ENCODE data around the gene HNF4A. TPM values are rescaled to one million over a fixed set of nuclear protein-coding genes. Genes with fewer than 3 reads are reported as not detected.
"Not testable (repeated sequence)": the region's sequence is repeated elsewhere in the genome, so short reads cannot be mapped to it uniquely, and the experiment has no call there.

Gene HNF4A
- total RNA-seq, 2 donors from 2014 or later = not detected

GRCh38 chr20:44334306-44334705 is 21.2 kb upstream of the HNF4A start:
- Mint-ChIP-seq H3K36me3 (ENCODE audit: insufficient read depth in 2 of 2) (no peaks in the 10 kb centered on the region), H3K4me1 (ENCODE audit: low read depth) (no peaks in the 10 kb centered on the region), H3K4me3 (no peak overlapping the region), H3K27me3 (ENCODE audit: low read depth) (peaks cover 6% of the 10 kb centered on the region), H3K27ac (no peak overlapping the region), H3K9me3 (no peaks in the 10 kb centered on the region)
- ATAC-seq (replicated peaks in 1 of 2) (no peak), DNase-seq (no peak)

GRCh38 chr20:44334709-44335108 is 20.8 kb upstream of the HNF4A start:
- no peak for ATAC-seq (replicated peaks in 1 of 2)
- H3K9me3 Mint-ChIP-seq = no peaks in the 10 kb centered on the region

GRCh38 chr20:44335675-44336074 is 19.8 kb upstream of the HNF4A start:
- H3K27ac Mint-ChIP-seq = no peak overlapping the region
- no peaks in the 10 kb centered on the region for H3K36me3 Mint-ChIP-seq (ENCODE audit: insufficient read depth in 2 of 2)
- no peaks in the 10 kb centered on the region for H3K9me3 Mint-ChIP-seq
- H3K4me3 Mint-ChIP-seq = no peak overlapping the region
- ATAC-seq (replicated peaks in 1 of 2) (no peak), DNase-seq (no peak)
- peaks cover 6% of the 10 kb centered on the region for H3K27me3 Mint-ChIP-seq (ENCODE audit: low read depth)
- H3K4me1 Mint-ChIP-seq (ENCODE audit: low read depth) = no peaks in the 10 kb centered on the region

More at GRCh38 chr20:44334709-44335108, 20.8 kb upstream of the HNF4A start:
- Mint-ChIP-seq H3K27ac (no peak overlapping the region), H3K27me3 (ENCODE audit: low read depth) (peaks cover 6% of the 10 kb centered on the region), H3K4me1 (ENCODE audit: low read depth) (no peaks in the 10 kb centered on the region), H3K36me3 (ENCODE audit: insufficient read depth in 2 of 2) (no peaks in the 10 kb centered on the region), H3K4me3 (no peak overlapping the region)
- no peak for DNase-seq

- Mint-ChIP-seq H3K27me3 (ENCODE audit: low read depth) (peaks cover 6% of the 10 kb centered on the region), H3K27ac (no peak overlapping the region), H3K4me1 (ENCODE audit: low read depth) (no peaks in the 10 kb centered on the region), H3K36me3 (ENCODE audit: insufficient read depth in 2 of 2) (no peaks in the 10 kb centered on the region), H3K9me3 (no peaks in the 10 kb centered on the region), H3K4me3 (no peak overlapping the region)
- no peak for ATAC-seq (replicated peaks in 1 of 2)
- no peak for DNase-seq
Observed at GRCh38 chr20:44336086-44336485, 19.4 kb upstream of the HNF4A start.

GRCh38 chr20:44336725-44337380 is 18.6 kb upstream of the HNF4A start, which contains the start of gene R3HDML:
Gene R3HDML (plus strand): TSS chr20:44337043. CDS start chr20:44337158, 115 bp downstream.
- Mint-ChIP-seq H3K27ac (no peak within 1 kb of the TSS), H3K4me3 (no peak within 1 kb of the TSS), H3K4me1 (ENCODE audit: low read depth) (no peaks in the 10 kb centered on the region), H3K27me3 (ENCODE audit: low read depth) (peaks cover 6% of the 10 kb centered on the region), H3K9me3 (no peaks in the 10 kb centered on the region), H3K36me3 (ENCODE audit: insufficient read depth in 2 of 2) (no peaks in the 10 kb centered on the region)
- ATAC-seq (replicated peaks in 1 of 2) = no peak
- no peak for DNase-seq

GRCh38 chr20:44342248-44342647 is 13.3 kb upstream of the HNF4A start:
- H3K4me1 Mint-ChIP-seq (ENCODE audit: low read depth) = no peaks in the 10 kb centered on the region
- H3K27ac Mint-ChIP-seq = no peak overlapping the region
- H3K4me3 Mint-ChIP-seq = no peak overlapping the region
- peaks cover 6% of the 10 kb centered on the region for H3K27me3 Mint-ChIP-seq (ENCODE audit: low read depth)
- no peaks in the 10 kb centered on the region for H3K36me3 Mint-ChIP-seq (ENCODE audit: insufficient read depth in 2 of 2)
- H3K9me3 Mint-ChIP-seq = no peaks in the 10 kb centered on the region
- ATAC-seq (replicated peaks in 1 of 2) = no peak
- no peak for DNase-seq

GRCh38 chr20:44343162-44343675 is 12.3 kb upstream of the HNF4A start:
- Mint-ChIP-seq H3K4me3 (no peak overlapping the region), H3K27ac (no peak overlapping the region), H3K36me3 (ENCODE audit: insufficient read depth in 2 of 2) (no peaks in the 10 kb centered on the region), H3K9me3 (no peaks in the 10 kb centered on the region), H3K27me3 (ENCODE audit: low read depth) (peaks cover 6% of the 10 kb centered on the region), H3K4me1 (ENCODE audit: low read depth) (no peaks in the 10 kb centered on the region)
- no peak for DNase-seq
- ATAC-seq (replicated peaks in 1 of 2) = no peak

GRCh38 chr20:44344723-44345122 is 10.8 kb upstream of the HNF4A start:
- H3K9me3 Mint-ChIP-seq = no peaks in the 10 kb centered on the region
- H3K4me1 Mint-ChIP-seq (ENCODE audit: low read depth) = no peaks in the 10 kb centered on the region
- H3K36me3 Mint-ChIP-seq (ENCODE audit: insufficient read depth in 2 of 2) = no peaks in the 10 kb centered on the region
- DNase-seq = no peak
- no peak overlapping the region for H3K4me3 Mint-ChIP-seq
- H3K27me3 Mint-ChIP-seq (ENCODE audit: low read depth) = peaks cover 6% of the 10 kb centered on the region
- ATAC-seq (replicated peaks in 1 of 2) = no peak
- no peak overlapping the region for H3K27ac Mint-ChIP-seq

GRCh38 chr20:44345147-44345546 is 10.4 kb upstream of the HNF4A start:
- no peak for ATAC-seq (replicated peaks in 1 of 2)
- Mint-ChIP-seq H3K27ac (no peak overlapping the region), H3K4me3 (no peak overlapping the region), H3K4me1 (ENCODE audit: low read depth) (no peaks in the 10 kb centered on the region), H3K36me3 (ENCODE audit: insufficient read depth in 2 of 2) (no peaks in the 10 kb centered on the region), H3K9me3 (no peaks in the 10 kb centered on the region), H3K27me3 (ENCODE audit: low read depth) (peaks cover 6% of the 10 kb centered on the region)
- DNase-seq = no peak

- H3K4me1 Mint-ChIP-seq (ENCODE audit: low read depth); H3K4me3 Mint-ChIP-seq; H3K27ac Mint-ChIP-seq: not testable (repeated sequence)
Observed at GRCh38 chr20:44345941-44346340, 9.6 kb upstream of the HNF4A start.

GRCh38 chr20:44348168-44348659 is 7.3 kb upstream of the HNF4A start:
- DNase-seq (no peak), ATAC-seq (replicated peaks in 1 of 2) (no peak)
- Mint-ChIP-seq H3K36me3 (ENCODE audit: insufficient read depth in 2 of 2) (no peaks in the 10 kb centered on the region), H3K27ac (no peak overlapping the region), H3K27me3 (ENCODE audit: low read depth) (peaks cover 6% of the 10 kb centered on the region), H3K4me1 (ENCODE audit: low read depth) (no peaks in the 10 kb centered on the region), H3K4me3 (no peak overlapping the region), H3K9me3 (no peaks in the 10 kb centered on the region)

More at GRCh38 chr20:44345941-44346340, 9.6 kb upstream of the HNF4A start:
- H3K36me3 Mint-ChIP-seq (ENCODE audit: insufficient read depth in 2 of 2); H3K9me3 Mint-ChIP-seq; DNase-seq; H3K27me3 Mint-ChIP-seq (ENCODE audit: low read depth); ATAC-seq (replicated peaks in 1 of 2): not testable (repeated sequence)

- Mint-ChIP-seq H3K9me3 (no peaks in the 10 kb centered on the region), H3K27ac (no peak overlapping the region), H3K27me3 (ENCODE audit: low read depth) (peaks cover 6% of the 10 kb centered on the region), H3K36me3 (ENCODE audit: insufficient read depth in 2 of 2) (no peaks in the 10 kb centered on the region), H3K4me3 (no peak overlapping the region), H3K4me1 (ENCODE audit: low read depth) (no peaks in the 10 kb centered on the region)
- DNase-seq = no peak
- ATAC-seq (replicated peaks in 1 of 2) = no peak
Observed at GRCh38 chr20:44349349-44349748, 6.2 kb upstream of the HNF4A start.

- Mint-ChIP-seq H3K4me3 (no peak overlapping the region), H3K4me1 (ENCODE audit: low read depth) (no peaks in the 10 kb centered on the region), H3K9me3 (no peaks in the 10 kb centered on the region), H3K36me3 (ENCODE audit: insufficient read depth in 2 of 2) (no peaks in the 10 kb centered on the region), H3K27ac (no peak overlapping the region), H3K27me3 (ENCODE audit: low read depth) (peaks cover 6% of the 10 kb centered on the region)
- no peak for ATAC-seq (replicated peaks in 1 of 2)
- DNase-seq = no peak
Observed at GRCh38 chr20:44350567-44350966, 4.9 kb upstream of the HNF4A start.

GRCh38 chr20:44354979-44355497 is 461 bp upstream of the HNF4A start:
- Mint-ChIP-seq H3K4me1 (ENCODE audit: low read depth) (no peaks in the 10 kb centered on the region), H3K36me3 (ENCODE audit: insufficient read depth in 2 of 2) (no peaks in the 10 kb centered on the region), H3K27ac (no peak overlapping the region), H3K4me3 (no peak overlapping the region), H3K9me3 (no peaks in the 10 kb centered on the region), H3K27me3 (ENCODE audit: low read depth) (no peaks in the 10 kb centered on the region)
- DNase-seq (no peak), ATAC-seq (replicated peaks in 1 of 2) (no peak)

Data from activated T-cell treated with anti-CD3 and anti-CD28 coated beads, Interleukin-2, amount 50 U/mL, for 72 hours (primary cell).